ENCODE measurements around the gene HIBCH.

DNA sequence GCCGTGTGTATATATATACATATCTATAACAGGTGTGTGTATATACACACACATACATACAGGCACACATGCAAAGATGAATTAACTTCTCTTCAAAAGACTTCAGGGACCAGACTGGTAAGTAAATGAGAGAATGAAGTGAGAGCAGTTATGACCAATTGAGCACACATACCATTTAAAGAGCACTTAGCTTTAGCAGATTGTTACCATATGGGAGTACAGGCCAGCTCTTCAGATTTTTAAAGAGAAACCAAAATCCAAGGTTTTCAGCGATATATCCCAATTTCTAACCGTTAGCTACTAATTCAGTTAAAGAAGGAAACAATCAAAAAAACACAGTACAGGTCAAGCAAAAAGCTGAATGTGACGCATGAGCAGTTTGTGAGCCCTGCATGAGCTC lies 47.5 kb upstream of the HIBCH start:
- no peak for TF ChIP-seq FOXJ3 (CRISPR knock-in tag; IDR thresholded peaks at IDR 0.05)
- TF ChIP-seq CTCF (IDR thresholded peaks at IDR 0.05) = no peak
- TF ChIP-seq EP300 (IDR thresholded peaks at IDR 0.05; ENCODE audit: borderline replicate concordance in 1 of 2, low read depth in 1 of 2, low read length in 1 of 2) = no peak; a peak in 1 of 4 replicates
- TF ChIP-seq RXRA (IDR thresholded peaks at IDR 0.05; ENCODE audit: borderline replicate concordance, low read depth) = no peak
- no peak for TF ChIP-seq POLR2AphosphoS5 (IDR thresholded peaks at IDR 0.05; ENCODE audit: low read depth, low read length)
- no peak for TF ChIP-seq USF2 (IDR thresholded peaks at IDR 0.05; ENCODE audit: borderline replicate concordance, low read depth, low read length)
- no peak for TF ChIP-seq EZH2phosphoT487 (IDR thresholded peaks at IDR 0.05; ENCODE audit: borderline replicate concordance, low read depth)
- TF ChIP-seq MAX (IDR thresholded peaks at IDR 0.05; ENCODE audit: low read depth) = no peak
- TF ChIP-seq RAD21 (IDR thresholded peaks at IDR 0.05; ENCODE audit: low read length) = no peak
- TF ChIP-seq FOXM1 (IDR thresholded peaks at IDR 0.05; ENCODE audit: low read depth) = no peak
- no peak for TF ChIP-seq TAF1 (IDR thresholded peaks at IDR 0.05; ENCODE audit: borderline replicate concordance, low read depth, low read length)

Data from SK-N-SH (cell line).